Measurements from ENCODE around the gene PIP5K1B. TPM values are rescaled to one million over a fixed set of nuclear protein-coding genes. Genes with fewer than 3 reads are reported as not detected.

PIP5K1B gene
- total and polyA plus RNA-seq, 12 donors = 2.1 to 24.0 (median 9.7) TPM

DNA sequence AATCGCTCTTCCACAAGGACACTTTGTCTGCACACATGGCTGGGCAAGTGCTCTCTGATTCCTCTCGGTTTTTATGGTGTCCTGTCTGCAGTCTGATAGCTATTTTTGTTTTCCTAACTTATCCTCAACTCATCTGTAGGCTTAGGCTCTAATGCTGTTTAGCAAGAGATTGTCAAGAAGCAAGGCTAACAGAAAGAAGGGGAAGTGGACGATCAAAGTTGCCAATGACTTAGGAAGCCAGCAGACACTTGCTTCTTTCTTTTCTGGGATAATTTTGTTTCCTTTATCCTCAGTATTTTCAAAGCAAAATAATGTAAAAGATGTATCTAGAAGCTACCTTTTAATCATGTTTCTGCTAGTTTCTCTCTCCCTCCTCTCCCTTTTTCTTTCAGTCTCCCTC is 178.2 kb downstream of the PIP5K1B start:
- intact Hi-C loops (cut with DNase I) = no loop called here
- TF ChIP-seq POLR2A (IDR thresholded peaks at IDR 0.05) (no peak), CTCF (IDR thresholded peaks at IDR 0.05) (no peak)
- H3K27ac ChIP-seq = no peak overlapping the region

DNA sequence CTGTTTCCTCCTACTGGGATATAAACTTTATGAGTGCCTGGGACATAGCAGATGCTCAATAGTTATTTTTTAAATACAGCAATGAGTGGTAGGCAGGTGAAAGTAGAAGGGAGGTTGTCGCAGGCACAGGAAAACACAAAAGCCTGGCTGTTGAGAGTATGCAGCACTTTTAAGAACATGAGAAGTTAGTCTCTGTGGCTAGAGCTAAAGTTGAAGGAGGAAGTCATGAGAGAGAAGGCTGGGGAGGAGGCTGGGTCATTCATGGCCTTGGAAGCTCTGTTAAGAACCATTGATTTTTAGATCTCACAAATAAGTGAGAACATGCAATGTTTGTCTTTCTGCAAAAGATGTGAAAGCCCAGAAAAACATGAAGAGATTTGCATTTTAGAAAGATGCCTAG is 182.2 kb downstream of the PIP5K1B start:
- TF ChIP-seq POLR2A (IDR thresholded peaks at IDR 0.05) (no peak), CTCF (IDR thresholded peaks at IDR 0.05) (no peak)
- intact Hi-C loops (cut with DNase I) = no loop called here
- Histone ChIP-seq H3K9me3 (replicated peaks in 1 of 3) (no peaks in the 10 kb centered on the region), H3K4me3 (no peak overlapping the region), H3K36me3 (replicated peaks in 1 of 2) (no peaks in the 10 kb centered on the region), H3K27ac (no peak overlapping the region), H3K4me1 (replicated peaks in 1 of 2) (no peaks in the 10 kb centered on the region), H3K27me3 (no peaks in the 10 kb centered on the region)
- DNase-seq = no peak
- 75 to 87% (median 84%) methylated on average over 1 of the region's 1 CpG for WGBS, 4 donors

More for the DNA sequence above, 178.2 kb downstream of the PIP5K1B start:
- no peaks in the 10 kb centered on the region for H3K9me3 ChIP-seq (replicated peaks in 1 of 3)
- H3K27me3 ChIP-seq = no peaks in the 10 kb centered on the region
- no peaks in the 10 kb centered on the region for H3K36me3 ChIP-seq (replicated peaks in 1 of 2)
- DNase-seq = no peak
- no peak overlapping the region for H3K4me3 ChIP-seq
- no peaks in the 10 kb centered on the region for H3K4me1 ChIP-seq (replicated peaks in 1 of 2)
- 74 to 86% (median 82%) methylated on average over 3 of the region's 3 CpGs for WGBS, 4 donors

GRCh38 chr9:68894502-68894901 is 189.5 kb downstream of the PIP5K1B start:
- Histone ChIP-seq H3K9me3 (replicated peaks in 1 of 3) (no peaks in the 10 kb centered on the region), H3K4me3 (peak overlapping the region in 1 of 4 donors; percentile 33), H3K27me3 (no peaks in the 10 kb centered on the region), H3K36me3 (replicated peaks in 1 of 2) (no peaks in the 10 kb centered on the region), H3K4me1 (replicated peaks in 1 of 2) (peaks cover 24 to 25% of the 10 kb centered on the region in 2 donors), H3K27ac (peak overlapping the region in 2 of 5 donors; percentile 26 to 29)
- peak in 5 of 7 donors; percentile 29 to 71 (median 44) for DNase-seq
- WGBS, 4 donors = 29 to 47% (median 33%) methylated on average over 7 of the region's 7 CpGs
- intact Hi-C loops (cut with DNase I) = no loop called here
- TF ChIP-seq CTCF (IDR thresholded peaks at IDR 0.05) = no peak
- TF ChIP-seq POLR2A (IDR thresholded peaks at IDR 0.05) = no peak

DNA sequence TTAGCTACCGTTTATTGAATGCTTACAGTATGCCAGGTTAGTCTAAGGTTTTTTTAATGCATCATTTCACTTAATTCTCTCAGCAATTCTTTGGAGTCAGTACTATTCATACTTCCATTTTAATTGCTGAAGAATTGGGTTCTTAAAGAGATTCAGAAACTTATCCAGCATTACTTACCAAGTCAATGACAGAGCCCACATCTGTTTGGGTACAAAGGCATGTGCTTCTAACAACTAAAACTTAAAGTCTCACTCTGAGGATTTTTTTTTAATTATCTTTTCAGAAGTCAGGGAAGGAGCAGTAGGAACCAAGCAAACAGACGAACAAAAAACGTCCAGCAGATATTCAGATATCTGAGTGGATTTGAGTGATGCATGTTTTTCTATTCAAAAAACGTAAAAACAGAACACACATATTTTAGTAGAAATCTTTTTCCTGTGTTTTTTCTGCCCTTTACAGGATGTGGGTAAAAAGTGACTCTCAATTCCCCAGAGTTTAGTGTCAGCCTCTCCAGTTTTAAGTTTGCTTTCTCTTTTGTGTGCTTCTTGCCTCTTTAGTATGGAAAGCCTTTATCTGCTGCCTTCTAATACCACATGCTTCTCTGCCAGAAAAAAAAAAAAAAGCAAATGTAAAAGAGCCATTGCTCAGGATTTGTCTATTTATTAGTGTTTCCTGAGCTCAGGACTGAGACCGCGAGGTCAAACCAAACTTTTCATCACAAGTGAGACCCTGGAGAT is 190.9 kb downstream of the PIP5K1B start:
- TF ChIP-seq POLR2A (IDR thresholded peaks at IDR 0.05) (peak in 1 of 2 donors; percentile 24), CTCF (IDR thresholded peaks at IDR 0.05) (no peak)
- Histone ChIP-seq H3K9me3 (replicated peaks in 1 of 3) (no peaks in the 10 kb centered on the region), H3K4me3 (peak overlapping the region in 1 of 4 donors; percentile 38), H3K4me1 (replicated peaks in 1 of 2) (peaks cover 24 to 25% of the 10 kb centered on the region in 2 donors), H3K27me3 (no peaks in the 10 kb centered on the region), H3K36me3 (replicated peaks in 1 of 2) (no peaks in the 10 kb centered on the region), H3K27ac (peak overlapping the region in 4 of 5 donors; percentile 25 to 65 (median 45))
- intact Hi-C loops (cut with DNase I) = no loop called here
- DNase-seq = no peak
- WGBS, 4 donors = 12 to 22% (median 17%) methylated on average over 6 of the region's 6 CpGs
